ENCODE data around the gene EVC. TPM values are rescaled to one million over a fixed set of nuclear protein-coding genes. Genes with fewer than 3 reads are reported as not detected.

EVC gene
- total and polyA plus RNA-seq, 2 of the 8 experiments (the other 6 are each of a cell fraction or from before 2014, with no cell fraction given) = 2.6 to 9.8 TPM

GRCh38 chr4:5809216-5809776 is 98.3 kb downstream of the EVC start:
- TF ChIP-seq CHD2 (IDR thresholded peaks at IDR 0.05; ENCODE audit: low read length) (no peak), CREB1 (IDR thresholded peaks at IDR 0.05) (no peak)
- Histone ChIP-seq H3K27me3 (replicated peaks in 1 of 4; ENCODE audit: control insufficient read depth in 3 of 4, extremely low read depth in 1 of 4, insufficient read depth in 3 of 4, low read length in 3 of 4) (no peaks in the 10 kb centered on the region; a peak in 1 of 7 replicates), H2AK5ac (ENCODE audit: low read depth, low read length) (no peak overlapping the region), H3K4ac (replicated peaks; ENCODE audit: insufficient read length, low read depth, low read length) (no peak overlapping the region), H3K4me1 (replicated peaks in 1 of 4; ENCODE audit: control insufficient read depth in 3 of 4, insufficient read depth in 4 of 4, low read length in 3 of 4) (no peaks in the 10 kb centered on the region), H3K23me2 (ENCODE audit: low read depth, low read length) (no peaks in the 10 kb centered on the region), H3K4me2 (ENCODE audit: insufficient read depth in 1 of 2, low read depth in 2 of 2, low read length in 2 of 2) (no peak overlapping the region), H4K91ac (replicated peaks; ENCODE audit: insufficient read length, low read length) (no peak overlapping the region), H3K14ac (ENCODE audit: insufficient read length) (no peak overlapping the region), H3K56ac (replicated peaks; ENCODE audit: insufficient read length, low read depth, low read length) (no peak overlapping the region), H2BK15ac (ENCODE audit: low read length) (no peak overlapping the region), H4K20me1 (replicated peaks in 1 of 2; ENCODE audit: control insufficient read depth in 1 of 2, insufficient read depth in 2 of 2, low read length in 2 of 2) (peaks cover 0 to 14% of the 10 kb centered on the region in 2 experiments), H3K9me3 (ENCODE audit: insufficient read depth in 2 of 2, low read depth in 1 of 2, low read length in 1 of 2) (no peaks in the 10 kb centered on the region), H2BK5ac (ENCODE audit: low read depth, low read length) (no peak overlapping the region), H2BK12ac (ENCODE audit: low read depth, low read length) (no peak overlapping the region), H3K27ac (ENCODE audit: low read depth, low read length) (no peak overlapping the region), H3K79me1 (ENCODE audit: low read depth, low read length) (peaks cover 3% of the 10 kb centered on the region; the same call in 1 of the 2 replicates), H3K23ac (ENCODE audit: insufficient read length) (no peak overlapping the region), H2BK120ac (replicated peaks; ENCODE audit: low read depth, low read length) (no peak overlapping the region), H3K4me3 (ENCODE audit: extremely low read depth in 1 of 4, insufficient read depth in 2 of 4, low read depth in 3 of 4, low read length in 4 of 4) (no peak overlapping the region), H3K9ac (replicated peaks in 1 of 4; ENCODE audit: extremely low read depth in 1 of 4, low read depth in 3 of 4, low read length in 3 of 4) (no peak overlapping the region; a peak in 1 of 7 replicates), H4K8ac (ENCODE audit: extremely low read depth, insufficient read depth, low read length) (no peak overlapping the region), H3K18ac (ENCODE audit: extremely low read depth, low read length) (no peak overlapping the region), H3K36me3 (ENCODE audit: control insufficient read depth in 2 of 4, insufficient read depth in 4 of 4, low read length in 3 of 4) (peaks cover 2 to 23% (median 7%) of the 10 kb centered on the region in 4 experiments; a peak in 5 of 8 replicates), H4K5ac (ENCODE audit: insufficient read length, low read depth, low read length) (no peak overlapping the region), H3K79me2 (ENCODE audit: control insufficient read depth in 1 of 2, insufficient read depth in 2 of 2, low read length in 2 of 2) (no peaks in the 10 kb centered on the region), H2BK20ac (ENCODE audit: low read length) (no peak overlapping the region), H2AFZ (ENCODE audit: low read length) (no peak overlapping the region)
- DNase-seq (ENCODE audit: low read depth in 1 of 2, low spot score in 2 of 2) (no peak), FAIRE-seq (no peak)
- CTCF ChIA-PET (ENCODE audit: partially characterized antibody) = interaction anchor here (0.6 to 2.7 kb wide), 7 partner anchors 9 to 431 kb away, joined by 3 to 10 read pairs (median 3); no protein-coding TSS in a partner anchor
- WGBS, 2 experiments (ENCODE audit: extremely low coverage in 1 of 2, insufficient coverage in 1 of 2, insufficient read length in 1 of 2, insufficient replicate concordance in 2 of 2, low coverage in 1 of 2, low lambda C conversion rate in 2 of 2, missing lambda C conversion rate in 1 of 2) = 85% methylated on average over 12 of the region's 12 CpGs; no CpG with 5 or more reads in 1 of the 2 experiments
- POLR2A ChIA-PET (ENCODE audit: partially characterized antibody) = no interaction called here

Data from H1 (cell line).